Ectodermal cell (in vitro differentiated cells): Measurements from ENCODE around the gene RNPC3.
"Not testable (repeated sequence)": the region's sequence is repeated elsewhere in the genome, so short reads cannot be mapped to it uniquely, and the experiment has no call there.

Experiments used
- H3K27ac ChIP-seq: 2 replicates; pipeline ENCODE4 v1.7.0; 2013; ENCODE audit warnings: mild to moderate bottlenecking, low read depth, low read length; ENCODE audit not compliant: insufficient read depth, poor library complexity, severe bottlenecking
- H3K27me3 ChIP-seq: 2 replicates; pipeline ENCODE4 v1.7.0; 2013; ENCODE audit warnings: mild to moderate bottlenecking, low read length; ENCODE audit not compliant: insufficient read depth, control insufficient read depth, poor library complexity, severe bottlenecking
- H3K36me3 ChIP-seq: one replicate; pipeline ENCODE4 v1.7.0; 2013; ENCODE audit warnings: low read length; ENCODE audit not compliant: control insufficient read depth, insufficient read depth
- H3K4me1 ChIP-seq: one replicate; pipeline ENCODE4 v1.7.0; 2013; ENCODE audit warnings: low read length; ENCODE audit not compliant: control insufficient read depth, insufficient read depth
- H3K4me3 ChIP-seq: 2 replicates; pipeline ENCODE4 v1.7.0; 2013; ENCODE audit warnings: low read depth, low read length, control low read depth; ENCODE audit not compliant: insufficient read depth
- H3K9me3 ChIP-seq: 2 replicates; pipeline ENCODE4 v1.7.0; 2013; ENCODE audit warnings: mild to moderate bottlenecking, low read length, moderate library complexity; ENCODE audit not compliant: control insufficient read depth
- WGBS, 2 experiments: methylation state at CpG; one replicate each; pipeline ENCODE4 v1.1.7; 2013; ENCODE audit warnings: missing lambda C conversion rate in 2 of 2; 5-methylcytosine and 5-hydroxymethylcytosine counted together

Gene RNPC3

DNA sequence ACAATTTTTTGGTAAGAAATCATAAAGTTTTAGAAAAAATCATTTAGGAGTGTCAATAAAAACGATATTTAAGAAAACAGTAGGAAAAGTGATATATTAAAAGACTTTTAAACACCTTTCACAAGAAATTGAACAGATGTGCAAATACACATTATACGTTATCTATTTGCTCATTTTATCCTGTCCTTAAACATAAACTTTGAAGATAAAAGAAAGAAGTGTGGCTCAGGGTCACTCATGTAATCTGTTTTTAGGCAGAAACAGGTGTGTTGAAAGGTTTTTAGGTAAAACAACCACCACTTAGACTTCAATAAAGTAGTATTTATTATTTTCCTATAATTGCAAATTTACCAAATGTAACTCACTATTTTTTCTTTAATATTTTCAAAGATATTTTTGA, 59.0 kb downstream of the RNPC3 start:
- WGBS, 2 experiments, result 100% methylated on average over 1 of the region's 2 CpGs; no CpG with 5 or more reads in 1 of the 2 experiments

DNA sequence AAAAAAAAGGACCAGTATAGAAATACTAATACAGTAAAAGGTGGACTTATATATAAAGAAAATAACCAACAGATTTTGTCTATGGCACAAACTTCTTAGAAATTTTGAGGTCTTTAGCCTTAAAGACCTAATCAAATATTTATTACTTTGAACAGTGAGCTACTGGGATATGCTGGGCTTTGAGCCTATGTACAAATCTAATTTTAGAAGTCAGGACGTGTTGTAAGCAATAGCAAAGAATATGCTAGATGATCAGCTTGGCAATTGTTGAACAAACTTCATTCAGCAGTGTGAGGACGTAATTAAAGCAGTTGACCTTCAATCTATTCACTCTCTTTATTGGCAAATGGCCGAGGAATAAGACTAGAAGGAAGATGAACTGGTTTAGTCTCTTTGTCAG, 77.2 kb downstream of the RNPC3 start:
- H3K27me3 ChIP-seq, H3K9me3 ChIP-seq, H3K4me3 ChIP-seq, H3K4me1 ChIP-seq, H3K27ac ChIP-seq, H3K36me3 ChIP-seq: not testable (repeated sequence)
- no CpG with 5 or more reads among the region's 3 CpGs for WGBS, 2 experiments

More for the DNA sequence above, 59.0 kb downstream of the RNPC3 start:
- Histone ChIP-seq H3K9me3 (no peaks in the 10 kb centered on the region), H3K36me3 (no peaks in the 10 kb centered on the region), H3K27ac (no peak overlapping the region), H3K27me3 (no peaks in the 10 kb centered on the region), H3K4me3 (no peak overlapping the region), H3K4me1 (no peaks in the 10 kb centered on the region)
